PC-9 (cell line): ENCODE measurements around the gene MTX3.

ENCODE experiments used
- EZH2 ChIP-seq: fragments of 200-600 bp; sonication (generic); IDR thresholded peaks from 2 replicates; pipeline ENCODE4 v1.8.0; 2017; ENCODE audit warnings: antibody characterized with exemption, low read depth
- TF ChIP-seq, protein P1 (sequence below): fragments of 200-600 bp; sonication (generic); conservative IDR thresholded peaks from 2 replicates; pipeline ENCODE4 v1.6.1; 2017; ENCODE audit warnings: mixed run types, antibody characterized with exemption, mild to moderate bottlenecking, moderate library complexity

DNA sequence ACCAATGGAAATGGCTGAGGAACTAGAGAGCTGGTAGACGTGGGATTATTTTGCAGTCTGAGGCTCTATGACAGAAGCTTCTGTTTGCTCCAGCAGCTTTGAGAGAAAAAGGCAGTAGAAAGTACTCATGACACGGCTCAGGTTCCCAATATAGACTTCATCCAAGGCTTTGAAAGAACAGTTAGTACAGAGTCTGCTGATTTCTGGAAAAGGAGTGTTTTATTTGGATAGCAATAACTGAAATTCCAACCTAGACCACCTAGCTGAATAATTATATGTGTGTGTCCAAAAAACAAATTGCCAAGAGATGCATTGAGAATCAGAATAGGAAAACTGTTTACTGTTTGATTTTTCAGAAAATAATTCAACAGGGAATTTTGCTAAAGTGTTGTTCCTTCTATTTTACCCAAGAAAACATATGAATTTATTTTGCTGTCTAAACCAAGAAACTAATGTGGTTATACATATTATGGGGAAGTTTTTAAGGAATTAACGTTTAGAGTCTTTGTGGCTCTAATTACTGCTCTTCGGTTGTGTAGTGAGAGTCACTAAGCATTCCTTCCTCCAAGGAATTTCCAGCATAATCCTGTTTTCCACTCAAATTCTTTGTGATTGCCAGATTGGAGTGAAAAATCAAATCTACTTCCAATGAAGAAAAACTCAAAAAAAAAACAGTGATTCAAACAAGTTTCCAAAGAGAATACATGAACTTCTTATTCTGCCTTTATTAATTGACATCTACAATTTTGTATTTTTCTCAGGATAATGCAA is 18.1 kb upstream of the MTX3 start:
- TF ChIP-seq, protein P1, sequence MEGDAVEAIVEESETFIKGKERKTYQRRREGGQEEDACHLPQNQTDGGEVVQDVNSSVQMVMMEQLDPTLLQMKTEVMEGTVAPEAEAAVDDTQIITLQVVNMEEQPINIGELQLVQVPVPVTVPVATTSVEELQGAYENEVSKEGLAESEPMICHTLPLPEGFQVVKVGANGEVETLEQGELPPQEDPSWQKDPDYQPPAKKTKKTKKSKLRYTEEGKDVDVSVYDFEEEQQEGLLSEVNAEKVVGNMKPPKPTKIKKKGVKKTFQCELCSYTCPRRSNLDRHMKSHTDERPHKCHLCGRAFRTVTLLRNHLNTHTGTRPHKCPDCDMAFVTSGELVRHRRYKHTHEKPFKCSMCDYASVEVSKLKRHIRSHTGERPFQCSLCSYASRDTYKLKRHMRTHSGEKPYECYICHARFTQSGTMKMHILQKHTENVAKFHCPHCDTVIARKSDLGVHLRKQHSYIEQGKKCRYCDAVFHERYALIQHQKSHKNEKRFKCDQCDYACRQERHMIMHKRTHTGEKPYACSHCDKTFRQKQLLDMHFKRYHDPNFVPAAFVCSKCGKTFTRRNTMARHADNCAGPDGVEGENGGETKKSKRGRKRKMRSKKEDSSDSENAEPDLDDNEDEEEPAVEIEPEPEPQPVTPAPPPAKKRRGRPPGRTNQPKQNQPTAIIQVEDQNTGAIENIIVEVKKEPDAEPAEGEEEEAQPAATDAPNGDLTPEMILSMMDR = no peak
- no peak for TF ChIP-seq EZH2
